Breast epithelium (tissue), 4 donors: ENCODE data around the gene CCDC186. TPM values are rescaled to one million over a fixed set of nuclear protein-coding genes. Genes with fewer than 3 reads are reported as not detected.
A peak's percentile ranks its signal among the peaks of the same experiment; 100 is the strongest.
"Not testable (repeated sequence)": the region's sequence is repeated elsewhere in the genome, so short reads cannot be mapped to it uniquely, and the experiment has no call there.

Source experiments
- DNase-seq, 2 donors: peaks; one replicate each; pipeline ENCODE4 v3.0.0-alpha.2; 2019; ENCODE audit warnings: low spot score in 2 of 2
- H3K27ac ChIP-seq, 2 donors: fragments of 200-600 bp; sonication (generic) in 1 of 2; one replicate each; pipeline ENCODE4 v1.5.1; 2016 to 2019; ENCODE audit warnings: mild to moderate bottlenecking in 1 of 2
- H3K27me3 ChIP-seq, 2 donors: fragments of 200-600 bp; sonication (generic) in 1 of 2; one replicate each; pipeline versions ENCODE4 v1.5.1 to v1.6.0; 2017 to 2019; ENCODE audit warnings: control low read depth in 1 of 2, mild to moderate bottlenecking in 1 of 2
- H3K36me3 ChIP-seq: fragments of 200-600 bp; one replicate; pipeline ENCODE4 v1.5.1; 2019
- H3K4me1 ChIP-seq, 2 donors: fragments of 200-600 bp; sonication (generic); one replicate each; pipeline ENCODE4 v1.5.1; 2016 to 2019; ENCODE audit warnings: control low read depth in 1 of 2
- H3K4me3 ChIP-seq, 3 donors: fragments of 200-600 bp; sonication (generic); 1 replicate in 2 of 3; 2 replicates in 1 of 3; pipeline ENCODE4 v1.5.1; 2016 to 2019; ENCODE audit warnings: mild to moderate bottlenecking in 3 of 3, moderate library complexity in 2 of 3
- H3K9me3 ChIP-seq, 2 donors: fragments of 200-600 bp; sonication (generic) in 1 of 2; one replicate each; pipeline ENCODE4 v1.5.1; 2016 to 2019; ENCODE audit warnings: control low read depth in 1 of 2
- CTCF ChIP-seq, 3 donors: fragments of 450-650 bp; IDR thresholded peaks; one replicate each; pipeline ENCODE4 v1.5.1; 2016 to 2017; ENCODE audit warnings: antibody characterized with exemption in 3 of 3, mild to moderate bottlenecking in 3 of 3, moderate library complexity in 3 of 3
- POLR2A ChIP-seq: fragments of 450-650 bp; IDR thresholded peaks from one replicate; pipeline ENCODE4 v1.6.1; 2016; ENCODE audit warnings: antibody characterized with exemption, mild to moderate bottlenecking, moderate library complexity
- POLR2AphosphoS5 ChIP-seq, 3 donors: sonication (generic); formaldehyde crosslinking; IDR thresholded peaks; one replicate each; pipeline ENCODE4 v1.6.1; 2017; ENCODE audit warnings: antibody characterized with exemption in 3 of 3
- intact Hi-C: fragments of 100-400 bp; cut with DNase I; formaldehyde crosslinking; loops from one replicate; pipeline ENCODE4 v1.15.1; 2023; ENCODE audit warnings: low total_unique reads
- total RNA-seq, 3 donors: library from RNA; depleted of rRNA; stranded (reverse); fragments of >200 nt; gene quantifications; one replicate each; pipeline ENCODE4 v1.1.0, GENCODE V29; 2016

Gene CCDC186
- total RNA-seq, 3 donors from 2014 or later, result 23.5 to 62.1 (median 41.6) TPM

GRCh38 chr10:114163062-114163461 is 10.9 kb downstream of the CCDC186 start:
- peak overlapping the region in 1 of 2 donors; percentile 17 for H3K27ac ChIP-seq

GRCh38 chr10:114157912-114158311 is 16.1 kb downstream of the CCDC186 start:
- intact Hi-C loops, result no loop called here
- TF ChIP-seq CTCF (IDR thresholded peaks at IDR 0.05), result no peak
- no peak for TF ChIP-seq POLR2AphosphoS5 (IDR thresholded peaks at IDR 0.05)
- Histone ChIP-seq H3K4me3 (no peak overlapping the region), H3K36me3 (peaks cover 3% of the 10 kb centered on the region), H3K27ac (no peak overlapping the region), H3K9me3 (no peaks in the 10 kb centered on the region), H3K27me3 (no peaks in the 10 kb centered on the region), H3K4me1 (no peaks in the 10 kb centered on the region)
- no peak for DNase-seq

More at GRCh38 chr10:114163062-114163461, 10.9 kb downstream of the CCDC186 start:
- TF ChIP-seq POLR2AphosphoS5 (IDR thresholded peaks at IDR 0.05) (no peak), CTCF (IDR thresholded peaks at IDR 0.05) (no peak), POLR2A (no peak)
- peaks cover 3% of the 10 kb centered on the region for H3K36me3 ChIP-seq
- DNase-seq, result no peak
- peaks cover 0 to 2% of the 10 kb centered on the region in 2 donors for H3K9me3 ChIP-seq
- no peaks in the 10 kb centered on the region for H3K27me3 ChIP-seq
- intact Hi-C loops, result no loop called here
- no peaks in the 10 kb centered on the region for H3K4me1 ChIP-seq
- H3K4me3 ChIP-seq, result no peak overlapping the region

- Histone ChIP-seq H3K9me3 (no peaks in the 10 kb centered on the region), H3K27me3 (no peaks in the 10 kb centered on the region), H3K4me3 (no peak overlapping the region), H3K36me3 (peaks cover 6% of the 10 kb centered on the region), H3K4me1 (no peaks in the 10 kb centered on the region), H3K27ac (no peak overlapping the region)
- intact Hi-C loops, result no loop called here
- no peak for TF ChIP-seq POLR2A
- TF ChIP-seq POLR2AphosphoS5 (IDR thresholded peaks at IDR 0.05), result no peak
- no peak for TF ChIP-seq CTCF (IDR thresholded peaks at IDR 0.05)
- no peak for DNase-seq
These were observed 22.1 kb downstream of the CCDC186 start for GRCh38 chr10:114151892-114152291.

GRCh38 chr10:114151486-114151885 is 22.5 kb downstream of the CCDC186 start:
- H3K9me3 ChIP-seq, result no peaks in the 10 kb centered on the region
- intact Hi-C loops, result no loop called here
- no peak overlapping the region for H3K4me3 ChIP-seq
- no peaks in the 10 kb centered on the region for H3K27me3 ChIP-seq
- TF ChIP-seq POLR2A, result no peak
- TF ChIP-seq CTCF (IDR thresholded peaks at IDR 0.05), result no peak
- no peak for TF ChIP-seq POLR2AphosphoS5 (IDR thresholded peaks at IDR 0.05)
- peaks cover 6% of the 10 kb centered on the region for H3K36me3 ChIP-seq
- DNase-seq, result no peak
- no peak overlapping the region for H3K27ac ChIP-seq
- H3K4me1 ChIP-seq, result no peaks in the 10 kb centered on the region

- H3K27me3 ChIP-seq, H3K4me3 ChIP-seq, H3K36me3 ChIP-seq, DNase-seq, H3K9me3 ChIP-seq, intact Hi-C loops, H3K4me1 ChIP-seq, H3K27ac ChIP-seq: not testable (repeated sequence)
These were observed 24.5 kb downstream of the CCDC186 start for GRCh38 chr10:114149476-114149875.

GRCh38 chr10:114143160-114143559 is 30.8 kb downstream of the CCDC186 start:
- intact Hi-C loops, result no loop called here
- Histone ChIP-seq H3K27me3 (no peaks in the 10 kb centered on the region), H3K4me1 (no peaks in the 10 kb centered on the region), H3K36me3 (peaks cover 6% of the 10 kb centered on the region), H3K4me3 (no peak overlapping the region), H3K27ac (no peak overlapping the region), H3K9me3 (no peaks in the 10 kb centered on the region)
- no peak for DNase-seq
- no peak for TF ChIP-seq CTCF (IDR thresholded peaks at IDR 0.05)
- TF ChIP-seq POLR2AphosphoS5 (IDR thresholded peaks at IDR 0.05), result no peak
- no peak for TF ChIP-seq POLR2A
